Activated CD8-positive, alpha-beta memory T cell treated with anti-CD3 and anti-CD28 coated beads, Interleukin-2, amount 50 U/mL, for 24 hours (primary cell): ENCODE data around the gene RNASE8.
A peak's percentile ranks its signal among the peaks of the same experiment; 100 is the strongest.

Experiments
- DNase-seq: peaks from one replicate; pipeline ENCODE4 v3.0.0-alpha.2; 2020; ENCODE audit errors: extremely low read depth

The RNASE8 gene

GRCh38 chr14:21105095-21105494 lies 47.5 kb downstream of the RNASE8 start:
- no peak for DNase-seq

GRCh38 chr14:21106176-21106497 lies 48.5 kb downstream of the RNASE8 start:
- no peak for DNase-seq

- DNase-seq, result peak; percentile 53
These were observed 49.1 kb downstream of the RNASE8 start for GRCh38 chr14:21106498-21107282.

- no peak for DNase-seq
These were observed 49.7 kb downstream of the RNASE8 start for GRCh38 chr14:21107283-21107800.
